PC-9 (cell line): ENCODE measurements around the gene ZNF211. TPM values are rescaled to one million over a fixed set of nuclear protein-coding genes. Genes with fewer than 3 reads are reported as not detected.

ENCODE experiments used
- BruUV-seq: library from RNA; stranded (reverse); fragments of 400-500 nt; replicated peaks from 2 replicates; lab custom pipeline; 2021; lab: Mats Ljungman, UMichigan
- CTCF ChIA-PET: fragments of 300-600 bp; sonication (Branson Sonifier 250); formaldehyde crosslinking; loops from one replicate; lab custom pipeline; 2022; ENCODE audit warnings: antibody characterized with exemption; lab: Charles Lee
- POLR2A ChIA-PET: fragments of 300-600 bp; sonication (Branson Sonifier 250); formaldehyde crosslinking; loops from one replicate; lab custom pipeline; 2022; ENCODE audit warnings: antibody characterized with exemption; ENCODE audit not compliant: unreplicated experiment; lab: Charles Lee
- DNase-seq, 2 experiments: peaks; one replicate each; pipeline versions ENCODE4 v3.0.0 to v3.0.0-alpha.2; 2015 to 2022; ENCODE audit warnings: mixed read lengths in 1 of 2
- H2AFZ ChIP-seq: fragments of 200-600 bp; sonication (generic); 2 replicates; pipeline ENCODE4 v1.8.1; 2017; ENCODE audit warnings: antibody characterized with exemption
- H3F3A ChIP-seq: fragments of 200-600 bp; sonication (generic); 2 replicates; pipeline ENCODE4 v1.8.1; 2017; ENCODE audit warnings: antibody characterized with exemption, mild to moderate bottlenecking, low read depth; ENCODE audit not compliant: insufficient read depth
- H3K27ac ChIP-seq: fragments of 200-600 bp; sonication (generic); 2 replicates; pipeline ENCODE4 v1.6.1; 2016; ENCODE audit warnings: mixed run types
- H3K27me3 ChIP-seq: fragments of 200-600 bp; sonication (generic); 2 replicates; pipeline ENCODE4 v1.6.1; 2016; ENCODE audit warnings: low read depth, mixed run types; ENCODE audit not compliant: insufficient read depth
- H3K36me3 ChIP-seq: fragments of 200-600 bp; sonication (generic); 2 replicates; pipeline ENCODE4 v1.6.1; 2016; ENCODE audit warnings: low read depth, mixed run types
- H3K4me1 ChIP-seq: fragments of 200-600 bp; sonication (generic); replicated peaks from 2 replicates; pipeline ENCODE4 v1.6.1; 2016; ENCODE audit warnings: mixed run types; ENCODE audit not compliant: insufficient read depth
- H3K4me2 ChIP-seq: fragments of 200-600 bp; sonication (generic); 2 replicates; pipeline ENCODE4 v1.6.1; 2017; ENCODE audit warnings: mixed run types
- H3K4me3 ChIP-seq: fragments of 200-600 bp; sonication (generic); 2 replicates; pipeline ENCODE4 v1.6.1; 2016; ENCODE audit warnings: mixed run types
- H3K79me2 ChIP-seq: fragments of 200-600 bp; sonication (generic); 2 replicates; pipeline ENCODE4 v1.6.1; 2017; ENCODE audit warnings: low read depth, mixed run types
- H3K9me2 ChIP-seq: fragments of 200-600 bp; sonication (generic); 2 replicates; pipeline ENCODE4 v1.8.1; 2017; ENCODE audit warnings: mild to moderate bottlenecking; ENCODE audit not compliant: insufficient read depth
- H3K9me3 ChIP-seq: fragments of 200-600 bp; sonication (generic); 2 replicates; pipeline ENCODE4 v1.8.1; 2016; ENCODE audit warnings: low read depth; ENCODE audit not compliant: insufficient read depth
- H4K20me1 ChIP-seq: fragments of 200-600 bp; sonication (generic); 2 replicates; pipeline ENCODE4 v1.8.1; 2017; ENCODE audit not compliant: insufficient read depth
- EZH2 ChIP-seq: fragments of 200-600 bp; sonication (generic); IDR thresholded peaks from 2 replicates; pipeline ENCODE4 v1.8.0; 2017; ENCODE audit warnings: antibody characterized with exemption, low read depth
- intact Hi-C: fragments of 100-400 bp; cut with micrococcal nuclease; formaldehyde crosslinking; loops from one replicate; pipeline ENCODE4 v1.10.0; 2022; ENCODE audit not compliant: unreplicated experiment
- total RNA-seq: library from RNA; stranded (reverse); gene quantifications from 2 replicates; pipeline ENCODE4 v1.2.3, GENCODE V29; 2021
- TF ChIP-seq, protein P1 (sequence below): fragments of 200-600 bp; sonication (generic); conservative IDR thresholded peaks from 2 replicates; pipeline ENCODE4 v1.6.1; 2017; ENCODE audit warnings: mixed run types, antibody characterized with exemption, mild to moderate bottlenecking, moderate library complexity

The ZNF211 gene
- total RNA-seq, 1 experiment from 2014 or later: 7.9 TPM

DNA sequence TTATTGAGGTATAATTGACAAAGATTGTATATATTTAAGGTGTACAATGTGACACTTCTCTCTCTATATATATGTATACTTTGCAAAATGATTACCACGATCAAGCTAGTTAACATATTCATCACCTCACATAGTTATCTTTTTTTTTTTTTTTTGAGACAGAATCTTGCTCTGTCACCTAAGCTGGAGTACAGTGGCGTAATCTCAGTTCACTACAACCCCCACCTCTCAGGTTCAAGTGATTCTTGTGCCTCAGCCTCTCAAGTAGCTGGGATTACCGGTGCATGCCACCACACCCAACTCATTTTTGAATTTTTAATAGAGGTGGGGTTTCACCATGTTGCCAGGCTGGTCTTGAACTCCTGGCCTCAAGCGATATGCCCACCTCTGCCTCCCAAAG lies 39.5 kb downstream of the ZNF211 start:
- Histone ChIP-seq H3K9me3 (no peaks in the 10 kb centered on the region), H2AFZ (no peak overlapping the region), H3K4me1 (no peaks in the 10 kb centered on the region), H3K9me2 (no peaks in the 10 kb centered on the region), H3K27ac (no peak overlapping the region), H3K36me3 (no peaks in the 10 kb centered on the region), H3K4me2 (no peak overlapping the region), H4K20me1 (no peaks in the 10 kb centered on the region), H3F3A (no peaks in the 10 kb centered on the region), H3K27me3 (peaks cover 9% of the 10 kb centered on the region), H3K4me3 (no peak overlapping the region), H3K79me2 (no peaks in the 10 kb centered on the region)
- TF ChIP-seq, protein P1, sequence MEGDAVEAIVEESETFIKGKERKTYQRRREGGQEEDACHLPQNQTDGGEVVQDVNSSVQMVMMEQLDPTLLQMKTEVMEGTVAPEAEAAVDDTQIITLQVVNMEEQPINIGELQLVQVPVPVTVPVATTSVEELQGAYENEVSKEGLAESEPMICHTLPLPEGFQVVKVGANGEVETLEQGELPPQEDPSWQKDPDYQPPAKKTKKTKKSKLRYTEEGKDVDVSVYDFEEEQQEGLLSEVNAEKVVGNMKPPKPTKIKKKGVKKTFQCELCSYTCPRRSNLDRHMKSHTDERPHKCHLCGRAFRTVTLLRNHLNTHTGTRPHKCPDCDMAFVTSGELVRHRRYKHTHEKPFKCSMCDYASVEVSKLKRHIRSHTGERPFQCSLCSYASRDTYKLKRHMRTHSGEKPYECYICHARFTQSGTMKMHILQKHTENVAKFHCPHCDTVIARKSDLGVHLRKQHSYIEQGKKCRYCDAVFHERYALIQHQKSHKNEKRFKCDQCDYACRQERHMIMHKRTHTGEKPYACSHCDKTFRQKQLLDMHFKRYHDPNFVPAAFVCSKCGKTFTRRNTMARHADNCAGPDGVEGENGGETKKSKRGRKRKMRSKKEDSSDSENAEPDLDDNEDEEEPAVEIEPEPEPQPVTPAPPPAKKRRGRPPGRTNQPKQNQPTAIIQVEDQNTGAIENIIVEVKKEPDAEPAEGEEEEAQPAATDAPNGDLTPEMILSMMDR: no peak
- TF ChIP-seq EZH2: no peak
- no TSS peak for BruUV-seq
- CTCF ChIA-PET: no interaction called here
- intact Hi-C loops: no loop called here
- POLR2A ChIA-PET: interaction anchor here (0.6 kb wide), 1 partner anchor 8 kb away, joined by 5 read pairs; no protein-coding TSS in a partner anchor
- no peak for DNase-seq

DNA sequence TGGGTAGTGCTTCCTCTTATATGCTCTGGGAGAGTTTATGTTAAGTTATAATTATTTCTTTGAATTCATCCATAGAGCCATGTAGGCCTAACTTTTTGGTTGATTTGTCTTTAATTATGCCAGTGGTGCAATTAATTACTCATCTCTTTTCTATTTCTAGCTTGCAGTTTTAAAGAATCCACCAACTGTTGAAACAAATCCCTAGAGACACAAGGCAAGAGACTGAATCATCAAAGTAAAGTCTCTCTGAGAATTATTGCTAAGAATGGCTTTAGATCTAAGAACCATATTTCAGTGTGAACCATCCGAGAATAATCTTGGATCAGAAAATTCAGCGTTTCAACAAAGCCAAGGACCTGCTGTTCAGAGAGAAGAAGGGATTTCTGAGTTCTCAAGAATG lies 42.9 kb downstream of the ZNF211 start:
- no peak for DNase-seq
- Histone ChIP-seq H3F3A (no peaks in the 10 kb centered on the region), H3K4me1 (no peaks in the 10 kb centered on the region), H3K4me3 (no peak overlapping the region), H3K9me3 (peaks cover 7% of the 10 kb centered on the region), H3K79me2 (no peaks in the 10 kb centered on the region), H3K36me3 (no peaks in the 10 kb centered on the region), H3K9me2 (no peaks in the 10 kb centered on the region), H3K4me2 (no peak overlapping the region), H2AFZ (no peak overlapping the region), H4K20me1 (no peaks in the 10 kb centered on the region), H3K27me3 (no peaks in the 10 kb centered on the region), H3K27ac (no peak overlapping the region)
- intact Hi-C loops: no loop called here
- TF ChIP-seq, protein P1: no peak
- BruUV-seq: no TSS peak
- ChIA-PET CTCF (no interaction called here), POLR2A (no interaction called here)

DNA sequence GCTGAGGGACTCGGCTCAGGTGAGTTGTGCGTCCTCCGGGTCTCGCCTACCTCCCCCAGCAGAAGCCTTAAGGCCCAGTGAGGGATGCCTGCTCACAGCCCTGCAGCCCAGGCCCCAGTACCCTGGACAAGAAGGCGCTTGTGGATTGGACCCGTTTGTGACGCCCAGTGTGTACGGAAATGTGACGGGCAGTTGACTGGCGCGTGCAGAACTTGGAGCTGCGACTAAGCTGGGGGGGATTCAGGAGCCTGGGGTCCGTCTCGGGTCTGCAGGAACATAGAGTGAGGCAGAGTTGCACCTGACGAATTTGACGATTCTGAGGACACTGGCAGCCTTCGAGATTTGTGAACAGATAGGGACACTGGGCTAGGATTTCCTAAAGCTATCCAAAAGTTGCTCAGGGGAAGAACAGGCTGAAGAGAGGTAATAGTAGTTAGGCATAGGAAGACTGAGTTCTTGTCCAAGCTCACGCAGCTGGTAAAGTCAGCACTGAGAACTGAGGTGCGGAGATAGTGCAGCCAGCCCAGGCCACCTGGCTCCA lies 49.3 kb downstream of the ZNF211 start:
- Histone ChIP-seq H2AFZ (peak overlapping the region; percentile 90), H3K27ac (no peak overlapping the region), H3K36me3 (peaks cover 47% of the 10 kb centered on the region), H3K4me3 (peak overlapping the region; percentile 85), H3F3A (no peaks in the 10 kb centered on the region), H3K79me2 (peaks cover 47% of the 10 kb centered on the region), H3K9me2 (no peaks in the 10 kb centered on the region), H3K4me1 (0 out of 2 replicates have a peak, but pooled peaks cover 7% of the 10 kb centered on the region), H3K27me3 (no peaks in the 10 kb centered on the region), H3K9me3 (peaks cover 56% of the 10 kb centered on the region), H3K4me2 (peak overlapping the region; percentile 83), H4K20me1 (no peaks in the 10 kb centered on the region)
- DNase-seq: no peak
- TSS peak; percentile 39 for BruUV-seq
- POLR2A ChIA-PET: interaction anchor here (0.7 to 1.0 kb wide), 3 partner anchors 27 to 234 kb away, joined by 3 to 4 read pairs (median 3); partner anchors contain the start of genes ZNF154, ZNF417 and ZNF586
- intact Hi-C loops: loop anchor here (1.0 to 5.0 kb wide), 2 partner anchors 68 to 135 kb away; partner anchors contain the start of gene ZNF134
- TF ChIP-seq EZH2: no peak
- TF ChIP-seq, protein P1: no peak
- CTCF ChIA-PET: interaction anchor here (0.7 kb wide), 1 partner anchor 103 kb away, joined by 3 read pairs; the partner anchor contains the start of gene ZNF416
